Measurements from ENCODE around the gene LIMK2. TPM values are rescaled to one million over a fixed set of nuclear protein-coding genes. Genes with fewer than 3 reads are reported as not detected.

Gene LIMK2
- total and polyA plus RNA-seq, 2 donors, result 16.3 to 31.5 TPM

DNA sequence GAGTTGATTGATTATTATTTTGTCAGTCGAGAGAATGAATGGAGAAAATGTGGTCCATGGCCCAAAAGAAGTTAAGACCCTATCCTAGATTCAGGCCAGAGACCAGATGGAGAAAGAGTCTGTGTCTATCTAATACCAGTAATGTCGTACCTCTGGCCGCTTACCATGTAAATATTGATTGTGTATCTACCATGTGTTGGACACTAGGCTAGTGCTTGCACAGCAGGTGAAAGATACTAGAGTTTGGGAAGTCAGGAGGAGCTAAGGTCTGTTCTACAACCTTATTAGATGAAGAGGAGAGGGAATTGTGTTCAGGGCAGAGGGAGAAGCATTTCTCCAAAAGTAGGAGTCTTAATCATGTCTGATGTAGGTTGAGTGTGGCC is 48.4 kb downstream of the LIMK2 start:
- Histone ChIP-seq H3K27ac (ENCODE audit: low read depth) (no peak overlapping the region), H3K4me3 (ENCODE audit: low read depth, low read length) (no peak overlapping the region), H3K4me1 (ENCODE audit: insufficient read depth) (no peaks in the 10 kb centered on the region), H3K36me3 (ENCODE audit: insufficient read depth) (no peaks in the 10 kb centered on the region)
- no peak for DNase-seq (ENCODE audit: extremely low spot score)
- 96% methylated on average over 3 of the region's 3 CpGs for WGBS

DNA sequence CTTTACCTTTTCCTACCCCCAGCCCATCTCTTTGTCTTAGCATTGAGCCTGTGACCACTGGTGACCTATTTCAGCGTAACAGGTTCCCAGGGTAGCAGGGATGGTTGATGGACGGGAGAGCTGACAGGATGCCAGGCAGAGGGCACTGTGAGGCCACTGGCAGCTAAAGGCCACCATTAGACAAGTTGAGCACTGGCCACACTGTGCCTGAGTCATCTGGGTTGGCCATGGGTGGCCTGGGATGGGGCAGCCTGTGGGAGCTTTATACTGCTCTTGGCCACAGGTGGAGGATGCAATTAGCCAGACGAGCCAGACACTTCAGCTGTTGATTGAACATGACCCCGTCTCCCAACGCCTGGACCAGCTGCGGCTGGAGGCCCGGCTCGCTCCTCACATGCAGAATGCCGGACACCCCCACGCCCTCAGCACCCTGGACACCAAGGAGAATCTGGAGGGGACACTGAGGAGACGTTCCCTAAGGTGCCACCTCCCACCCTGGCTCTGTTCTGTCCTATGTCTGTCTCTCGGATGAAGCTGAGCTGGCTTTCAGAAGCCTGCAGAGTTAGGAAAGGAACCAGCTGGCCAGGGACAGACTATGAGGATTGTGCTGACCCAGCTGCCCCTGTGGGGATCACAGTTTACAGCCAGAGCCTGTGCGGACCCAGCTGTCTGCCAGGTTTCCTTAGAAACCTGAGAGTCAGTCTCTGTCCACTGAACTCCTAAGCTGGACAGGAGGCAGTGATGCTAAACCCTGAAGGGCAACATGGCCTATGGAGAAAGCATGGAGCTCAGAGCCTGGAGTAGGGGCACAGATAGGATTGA is 50.4 kb downstream of the LIMK2 start:
- WGBS, result 76% methylated on average over 13 of the region's 13 CpGs
- DNase-seq (ENCODE audit: extremely low spot score), result no peak
- Histone ChIP-seq H3K4me1 (ENCODE audit: insufficient read depth) (no peaks in the 10 kb centered on the region), H3K4me3 (ENCODE audit: low read depth, low read length) (no peak overlapping the region), H3K27ac (ENCODE audit: low read depth) (no peak overlapping the region), H3K36me3 (ENCODE audit: insufficient read depth) (no peaks in the 10 kb centered on the region)

DNA sequence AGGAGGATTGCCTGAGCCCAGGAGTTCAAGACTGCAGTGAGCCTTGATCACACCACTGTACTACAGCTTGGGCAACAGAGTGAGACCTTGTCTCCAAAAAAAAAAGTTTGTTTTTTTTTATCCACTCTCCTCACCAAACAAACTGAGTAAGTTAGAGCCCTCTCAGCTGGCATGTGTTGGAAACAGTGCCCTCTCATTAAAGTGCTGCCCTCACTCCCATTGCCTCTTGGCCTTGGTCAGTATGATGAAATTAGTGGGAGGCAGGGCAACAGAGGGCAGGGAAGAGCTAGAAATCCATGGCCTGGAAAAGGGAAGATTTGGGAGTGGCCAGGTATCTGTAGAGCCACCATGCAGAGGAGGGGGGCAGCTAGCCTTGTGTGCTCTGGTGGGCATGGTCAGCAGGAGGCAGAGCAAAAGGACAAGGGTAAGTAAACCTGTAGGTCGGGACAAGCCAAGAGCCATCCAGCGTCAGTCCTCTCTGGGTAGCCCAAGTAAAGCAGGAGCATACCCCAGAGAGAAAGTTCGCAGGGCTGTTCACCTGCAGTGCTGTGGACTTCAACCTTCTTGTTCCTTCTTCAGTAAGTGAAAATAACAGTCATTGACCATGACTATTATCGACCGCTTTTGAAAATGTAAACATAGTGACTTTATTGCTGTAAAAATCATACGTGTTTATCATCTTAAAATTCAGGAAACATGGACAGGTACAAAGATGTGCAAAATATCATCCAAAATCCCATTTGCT is 52.0 kb downstream of the LIMK2 start:
- Histone ChIP-seq H3K4me3 (ENCODE audit: low read depth, low read length) (no peak overlapping the region), H3K4me1 (ENCODE audit: insufficient read depth) (no peaks in the 10 kb centered on the region), H3K27ac (ENCODE audit: low read depth) (no peak overlapping the region), H3K36me3 (ENCODE audit: insufficient read depth) (no peaks in the 10 kb centered on the region)
- DNase-seq (ENCODE audit: extremely low spot score), result no peak
- WGBS, result 97% methylated on average over 6 of the region's 6 CpGs

DNA sequence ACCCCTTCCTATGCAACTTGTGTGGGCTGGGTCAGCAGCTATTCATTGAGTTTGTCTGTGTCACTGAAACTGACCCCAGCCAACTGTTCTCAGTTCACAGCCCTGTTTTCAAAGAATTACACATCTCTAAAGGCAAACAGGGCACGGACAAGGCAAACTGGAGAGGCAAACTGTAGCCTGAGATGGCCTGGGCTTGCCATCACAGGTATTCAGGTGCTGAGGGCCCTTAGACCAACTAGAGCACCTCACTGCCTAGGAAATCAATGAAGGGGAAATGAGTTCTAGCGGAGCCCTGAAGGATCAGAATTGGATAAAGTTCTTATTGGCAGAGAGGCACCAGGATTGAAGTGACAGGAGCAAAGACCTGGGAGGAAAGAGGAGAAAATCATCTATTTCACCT is 56.2 kb downstream of the LIMK2 start:
- H3K4me1 ChIP-seq (ENCODE audit: insufficient read depth), result no peaks in the 10 kb centered on the region
- WGBS, result 97% methylated on average over 2 of the region's 2 CpGs
- H3K4me3 ChIP-seq (ENCODE audit: low read depth, low read length), result no peak overlapping the region
- no peak overlapping the region for H3K27ac ChIP-seq (ENCODE audit: low read depth)
- DNase-seq (ENCODE audit: extremely low spot score), result no peak
- H3K36me3 ChIP-seq (ENCODE audit: insufficient read depth), result no peaks in the 10 kb centered on the region

DNA sequence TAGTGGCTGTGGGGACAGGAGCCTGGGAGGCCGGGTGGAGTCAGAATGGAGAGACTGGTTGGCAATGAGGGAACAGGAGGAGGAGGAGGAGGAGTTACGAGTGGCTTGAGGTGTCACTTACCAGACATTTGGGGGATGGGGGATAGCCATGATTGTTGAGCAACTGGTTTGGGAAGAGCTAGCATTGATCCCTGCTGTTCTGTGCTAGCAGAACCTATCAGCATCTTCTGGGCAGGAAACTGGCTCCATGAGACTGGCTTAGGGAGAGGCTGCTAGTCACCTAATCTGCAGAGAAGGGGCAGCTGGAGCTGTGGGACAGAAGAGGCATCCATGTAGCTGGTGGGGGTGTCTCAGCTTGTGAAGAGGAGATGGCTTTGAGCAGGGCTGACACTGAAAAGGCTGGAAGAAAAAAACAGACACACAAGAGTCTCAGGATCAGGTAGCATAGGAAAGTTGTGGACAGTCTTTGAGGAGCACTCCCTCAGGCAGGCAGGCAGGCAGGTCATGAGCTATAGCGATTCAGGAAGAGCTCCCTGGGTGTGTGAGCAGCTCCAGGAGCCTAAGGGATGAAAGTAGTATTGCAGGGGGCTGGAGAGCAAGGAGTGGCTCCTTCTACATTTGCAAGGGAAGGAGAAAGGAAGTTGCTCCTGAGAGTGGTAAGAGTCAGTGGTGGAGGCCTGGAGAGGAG is 57.9 kb downstream of the LIMK2 start:
- Histone ChIP-seq H3K27ac (ENCODE audit: low read depth) (no peak overlapping the region), H3K36me3 (ENCODE audit: insufficient read depth) (no peaks in the 10 kb centered on the region), H3K4me1 (ENCODE audit: insufficient read depth) (no peaks in the 10 kb centered on the region), H3K4me3 (ENCODE audit: low read depth, low read length) (no peak overlapping the region)
- 47% methylated on average over 3 of the region's 3 CpGs for WGBS
- no peak for DNase-seq (ENCODE audit: extremely low spot score)

DNA sequence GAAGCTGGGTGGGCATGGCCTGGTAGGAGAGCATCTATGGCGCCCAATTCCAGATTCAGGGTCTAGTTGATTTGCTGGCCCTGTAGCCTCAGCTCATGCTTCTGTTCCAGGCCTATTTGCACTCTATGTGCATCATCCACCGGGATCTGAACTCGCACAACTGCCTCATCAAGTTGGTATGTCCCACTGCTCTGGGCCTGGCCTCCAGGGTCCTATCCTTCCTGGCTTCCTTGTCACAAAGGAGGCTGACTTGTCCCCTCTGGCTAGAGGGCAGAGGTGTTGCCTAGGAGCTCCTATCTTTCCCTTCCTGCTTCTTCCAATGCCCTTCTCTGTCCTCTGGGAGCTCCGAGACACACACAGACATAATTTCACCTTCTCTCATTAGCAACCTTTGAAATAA is 58.9 kb downstream of the LIMK2 start:
- Histone ChIP-seq H3K27ac (ENCODE audit: low read depth) (no peak overlapping the region), H3K36me3 (ENCODE audit: insufficient read depth) (no peaks in the 10 kb centered on the region), H3K4me1 (ENCODE audit: insufficient read depth) (no peaks in the 10 kb centered on the region), H3K4me3 (ENCODE audit: low read depth, low read length) (no peak overlapping the region)
- no peak for DNase-seq (ENCODE audit: extremely low spot score)
- WGBS, result 97% methylated on average over 4 of the region's 4 CpGs

DNA sequence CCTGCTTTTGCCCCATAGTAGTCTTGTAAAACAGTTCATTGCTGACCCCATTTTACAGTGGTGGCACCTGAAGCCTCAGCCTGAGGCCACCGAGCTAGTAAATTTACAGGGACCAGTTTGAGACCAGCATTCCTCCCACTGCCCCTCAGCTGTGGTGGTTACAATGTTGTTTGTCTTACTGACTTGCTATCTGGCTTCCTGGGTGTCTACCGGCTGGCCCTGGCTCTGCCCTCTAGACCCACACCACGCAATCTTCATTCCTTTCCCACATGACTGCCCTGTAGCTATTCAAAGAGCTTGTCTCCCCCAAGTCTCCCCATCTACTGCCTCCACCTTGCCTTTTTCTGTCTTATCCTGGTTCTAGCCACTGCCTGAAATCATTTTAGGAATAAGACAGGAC is 59.4 kb downstream of the LIMK2 start:
- no peak overlapping the region for H3K4me3 ChIP-seq (ENCODE audit: low read depth, low read length)
- DNase-seq (ENCODE audit: extremely low spot score), result no peak
- whole genome bisulfite sequencing, result 79% methylated on average over 3 of the region's 3 CpGs
- H3K36me3 ChIP-seq (ENCODE audit: insufficient read depth), result no peaks in the 10 kb centered on the region
- no peak overlapping the region for H3K27ac ChIP-seq (ENCODE audit: low read depth)
- H3K4me1 ChIP-seq (ENCODE audit: insufficient read depth), result no peaks in the 10 kb centered on the region

DNA sequence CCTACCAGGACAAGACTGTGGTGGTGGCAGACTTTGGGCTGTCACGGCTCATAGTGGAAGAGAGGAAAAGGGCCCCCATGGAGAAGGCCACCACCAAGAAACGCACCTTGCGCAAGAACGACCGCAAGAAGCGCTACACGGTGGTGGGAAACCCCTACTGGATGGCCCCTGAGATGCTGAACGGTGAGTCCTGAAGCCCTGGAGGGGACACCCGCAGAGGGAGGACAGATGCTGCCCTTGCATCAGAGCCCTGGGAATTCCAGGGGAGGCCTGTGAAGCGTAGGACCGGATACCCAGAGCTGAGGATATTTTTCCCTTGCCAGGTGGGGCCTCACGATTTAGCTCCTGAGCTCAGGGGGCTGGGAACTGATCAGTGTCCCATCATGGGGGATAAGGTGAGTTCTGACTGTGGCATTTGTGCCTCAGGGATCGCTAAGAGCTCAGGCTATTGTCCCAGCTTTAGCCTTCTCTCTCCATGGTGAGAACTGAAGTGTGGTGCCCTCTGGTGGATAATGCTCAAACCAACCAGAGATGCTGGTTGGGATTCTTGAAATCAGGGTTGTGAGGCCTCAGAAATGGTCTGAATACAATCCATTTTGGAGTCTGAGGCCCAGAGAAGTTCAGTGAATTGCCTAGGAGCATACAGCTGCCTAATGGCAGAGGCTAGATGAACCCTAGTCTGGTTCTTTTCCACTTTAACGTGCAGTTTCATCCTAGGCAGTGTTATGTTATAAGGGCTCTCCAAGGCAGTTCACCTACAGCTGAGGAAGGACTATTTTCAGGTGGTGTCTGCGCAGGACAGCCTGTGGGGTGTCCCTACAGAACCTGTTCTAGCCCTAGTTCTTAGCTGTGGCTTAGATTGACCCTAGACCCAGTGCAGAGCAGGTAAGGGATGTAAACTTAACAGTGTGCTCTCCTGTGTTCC is 60.7 kb downstream of the LIMK2 start:
- no peak overlapping the region for H3K27ac ChIP-seq (ENCODE audit: low read depth)
- no peak overlapping the region for H3K4me3 ChIP-seq (ENCODE audit: low read depth, low read length)
- H3K4me1 ChIP-seq (ENCODE audit: insufficient read depth), result no peaks in the 10 kb centered on the region
- DNase-seq (ENCODE audit: extremely low spot score), result no peak
- 68% methylated on average over 15 of the region's 15 CpGs for WGBS
- H3K36me3 ChIP-seq (ENCODE audit: insufficient read depth), result no peaks in the 10 kb centered on the region

DNA sequence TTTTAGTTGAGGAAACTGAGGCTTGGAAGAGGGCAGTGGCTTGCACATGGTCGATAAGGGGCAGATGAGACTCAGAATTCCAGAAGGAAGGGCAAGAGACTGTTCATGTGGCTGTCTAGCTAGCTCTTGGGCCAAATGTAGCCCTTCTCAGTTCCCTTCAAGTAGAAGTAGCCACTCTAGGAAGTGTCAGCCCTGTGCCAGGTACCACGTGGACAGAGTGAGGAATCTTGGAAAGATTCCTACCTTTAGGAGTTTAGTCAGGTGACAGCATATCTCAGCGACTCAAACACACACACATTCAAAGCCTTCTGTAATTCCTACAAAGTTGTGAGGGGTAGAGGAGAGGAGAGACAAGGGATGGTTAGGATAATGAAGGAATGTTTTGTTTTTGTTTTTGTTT is 61.9 kb downstream of the LIMK2 start:
- H3K4me1 ChIP-seq (ENCODE audit: insufficient read depth), result no peaks in the 10 kb centered on the region
- DNase-seq (ENCODE audit: extremely low spot score), result no peak
- H3K4me3 ChIP-seq (ENCODE audit: low read depth, low read length), result no peak overlapping the region
- no peaks in the 10 kb centered on the region for H3K36me3 ChIP-seq (ENCODE audit: insufficient read depth)
- no peak overlapping the region for H3K27ac ChIP-seq (ENCODE audit: low read depth)
- 86% methylated on average over 3 of the region's 3 CpGs for WGBS

DNA sequence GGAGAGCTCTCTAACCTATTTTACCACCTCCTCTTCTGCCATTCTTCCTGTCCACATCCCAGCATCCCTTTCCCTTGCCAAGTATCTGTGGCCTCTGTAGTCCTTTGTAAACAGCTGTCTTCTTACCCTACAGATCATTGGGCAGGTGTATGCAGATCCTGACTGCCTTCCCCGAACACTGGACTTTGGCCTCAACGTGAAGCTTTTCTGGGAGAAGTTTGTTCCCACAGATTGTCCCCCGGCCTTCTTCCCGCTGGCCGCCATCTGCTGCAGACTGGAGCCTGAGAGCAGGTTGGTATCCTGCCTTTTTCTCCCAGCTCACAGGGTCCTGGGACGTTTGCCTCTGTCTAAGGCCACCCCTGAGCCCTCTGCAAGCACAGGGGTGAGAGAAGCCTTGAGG is 62.9 kb downstream of the LIMK2 start:
- no peaks in the 10 kb centered on the region for H3K4me1 ChIP-seq (ENCODE audit: insufficient read depth)
- H3K36me3 ChIP-seq (ENCODE audit: insufficient read depth), result no peaks in the 10 kb centered on the region
- no peak overlapping the region for H3K27ac ChIP-seq (ENCODE audit: low read depth)
- no peak for DNase-seq (ENCODE audit: extremely low spot score)
- WGBS, result 85% methylated on average over 6 of the region's 6 CpGs
- H3K4me3 ChIP-seq (ENCODE audit: low read depth, low read length), result no peak overlapping the region

DNA sequence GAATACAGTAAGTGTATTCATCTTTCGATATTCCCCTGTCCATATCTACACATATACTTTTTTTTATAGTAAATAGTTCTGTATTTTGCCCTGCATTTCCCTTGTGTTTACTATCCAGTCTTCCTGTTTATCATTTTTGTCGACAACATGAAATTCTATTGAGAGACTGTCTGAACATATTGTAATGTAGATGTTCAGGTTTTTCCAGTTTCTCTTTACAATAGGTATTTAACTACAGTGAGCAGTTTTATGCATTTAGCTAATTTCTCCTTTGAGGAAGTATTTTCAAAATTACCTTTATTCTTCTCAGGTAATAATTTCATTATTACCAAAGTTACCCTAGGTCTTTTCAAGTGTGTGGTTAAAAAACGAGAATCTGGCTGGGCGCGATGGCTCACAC is 63.5 kb downstream of the LIMK2 start:
- Histone ChIP-seq H3K4me1 (ENCODE audit: insufficient read depth) (no peaks in the 10 kb centered on the region), H3K4me3 (ENCODE audit: low read depth, low read length) (no peak overlapping the region), H3K36me3 (ENCODE audit: insufficient read depth) (no peaks in the 10 kb centered on the region), H3K27ac (ENCODE audit: low read depth) (no peak overlapping the region)
- WGBS, result 68% methylated on average over 5 of the region's 5 CpGs
- no peak for DNase-seq (ENCODE audit: extremely low spot score)

DNA sequence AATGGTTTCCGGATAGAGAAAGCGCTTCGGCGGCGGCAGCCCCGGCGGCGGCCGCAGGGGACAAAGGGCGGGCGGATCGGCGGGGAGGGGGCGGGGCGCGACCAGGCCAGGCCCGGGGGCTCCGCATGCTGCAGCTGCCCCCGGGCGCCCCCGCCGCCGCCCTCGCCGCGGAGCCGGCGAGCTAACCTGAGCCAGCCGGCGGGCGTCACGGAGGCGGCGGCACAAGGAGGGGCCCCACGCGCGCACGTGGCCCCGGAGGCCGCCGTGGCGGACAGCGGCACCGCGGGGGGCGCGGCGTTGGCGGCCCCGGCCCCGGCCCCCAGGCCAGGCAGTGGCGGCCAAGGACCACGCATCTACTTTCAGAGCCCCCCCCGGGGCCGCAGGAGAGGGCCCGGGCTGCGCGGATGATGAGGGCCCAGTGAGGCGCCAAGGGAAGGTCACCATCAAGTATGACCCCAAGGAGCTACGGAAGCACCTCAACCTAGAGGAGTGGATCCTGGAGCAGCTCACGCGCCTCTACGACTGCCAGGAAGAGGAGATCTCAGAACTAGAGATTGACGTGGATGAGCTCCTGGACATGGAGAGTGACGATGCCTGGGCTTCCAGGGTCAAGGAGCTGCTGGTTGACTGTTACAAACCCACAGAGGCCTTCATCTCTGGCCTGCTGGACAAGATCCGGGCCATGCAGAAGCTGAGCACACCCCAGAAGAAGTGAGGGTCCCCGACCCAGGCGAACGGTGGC is 64.5 kb downstream of the LIMK2 start:
- DNase-seq (ENCODE audit: extremely low spot score), result no peak
- Histone ChIP-seq H3K27ac (ENCODE audit: low read depth) (no peak overlapping the region), H3K4me3 (ENCODE audit: low read depth, low read length) (no peak overlapping the region), H3K4me1 (ENCODE audit: insufficient read depth) (no peaks in the 10 kb centered on the region), H3K36me3 (ENCODE audit: insufficient read depth) (no peaks in the 10 kb centered on the region)
- WGBS, result 94% methylated on average over 69 of the region's 69 CpGs

DNA sequence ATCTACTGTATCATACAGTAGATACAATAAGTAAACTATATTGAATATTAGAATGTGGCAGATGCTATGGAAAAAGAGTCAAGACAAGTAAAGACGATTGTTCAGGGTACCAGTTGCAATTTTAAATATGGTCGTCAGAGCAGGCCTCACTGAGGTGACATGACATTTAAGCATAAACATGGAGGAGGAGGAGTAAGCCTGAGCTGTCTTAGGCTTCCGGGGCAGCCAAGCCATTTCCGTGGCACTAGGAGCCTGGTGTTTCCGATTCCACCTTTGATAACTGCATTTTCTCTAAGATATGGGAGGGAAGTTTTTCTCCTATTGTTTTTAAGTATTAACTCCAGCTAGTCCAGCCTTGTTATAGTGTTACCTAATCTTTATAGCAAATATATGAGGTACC is 65.6 kb downstream of the LIMK2 start:
- Histone ChIP-seq H3K4me3 (ENCODE audit: low read depth, low read length) (no peak overlapping the region), H3K4me1 (ENCODE audit: insufficient read depth) (no peaks in the 10 kb centered on the region), H3K27ac (ENCODE audit: low read depth) (no peak overlapping the region), H3K36me3 (ENCODE audit: insufficient read depth) (no peaks in the 10 kb centered on the region)
- WGBS, result 79% methylated on average over 5 of the region's 5 CpGs
- DNase-seq (ENCODE audit: extremely low spot score), result no peak

Data from urinary bladder (tissue), 4 donors.